Ovary (tissue), 3 donors: Measurements from ENCODE around the gene DGUOK.

Source experiments
- EP300 ChIP-seq: sonication (generic); formaldehyde crosslinking; IDR thresholded peaks from one replicate; pipeline ENCODE4 v1.6.1; 2017; ENCODE audit warnings: antibody characterized with exemption
- POLR2A ChIP-seq: fragments of 450-650 bp; IDR thresholded peaks from one replicate; pipeline ENCODE4 v1.6.1; 2017; ENCODE audit warnings: antibody characterized with exemption, mild to moderate bottlenecking, moderate library complexity
- TF ChIP-seq, protein P1 (sequence below), 3 donors: fragments of 450-650 bp in 2 of 3; fragments of 200-600 bp in 1 of 3; IDR thresholded peaks; one replicate each; pipeline versions ENCODE4 v1.5.1 to v1.8.0; 2016 to 2022; ENCODE audit warnings: antibody characterized with exemption in 3 of 3, mild to moderate bottlenecking in 1 of 3
- donor health status: DM: no; HTN: no; CAD: no.

DNA sequence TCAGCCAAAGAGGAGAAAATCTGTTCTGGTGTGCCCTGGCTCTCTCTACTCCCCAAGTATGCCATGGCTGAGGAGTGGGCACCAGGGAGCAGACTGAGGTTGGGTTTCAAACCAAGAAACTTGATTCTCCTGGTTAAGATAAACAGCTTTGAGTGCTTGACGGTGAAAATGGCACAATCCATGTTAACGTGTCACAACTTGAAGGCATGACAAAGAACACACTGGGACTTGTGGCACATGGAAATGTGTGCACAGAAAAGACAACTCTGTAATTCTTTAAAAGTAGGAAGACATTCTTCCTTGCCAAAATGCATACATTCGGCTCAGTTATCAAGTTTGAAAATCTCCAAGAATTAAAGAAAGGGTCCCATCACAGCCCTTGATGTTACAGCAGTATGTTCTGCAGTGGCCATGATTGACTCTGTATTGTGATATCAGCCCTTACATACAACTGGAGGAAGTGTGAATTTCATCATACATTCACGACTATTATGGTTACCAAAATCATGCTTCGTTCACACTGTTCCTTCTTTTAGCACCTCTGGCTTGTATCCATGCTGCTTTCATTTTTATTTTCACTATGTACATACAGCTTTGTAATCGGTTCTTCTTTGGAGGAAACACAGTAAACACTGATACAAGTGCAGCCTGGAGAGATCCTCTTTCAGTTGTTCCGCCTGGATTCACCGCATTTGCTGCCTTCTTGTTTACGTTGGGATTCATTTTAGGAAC, 49.4 kb upstream of the DGUOK start:
- TF ChIP-seq, protein P1, sequence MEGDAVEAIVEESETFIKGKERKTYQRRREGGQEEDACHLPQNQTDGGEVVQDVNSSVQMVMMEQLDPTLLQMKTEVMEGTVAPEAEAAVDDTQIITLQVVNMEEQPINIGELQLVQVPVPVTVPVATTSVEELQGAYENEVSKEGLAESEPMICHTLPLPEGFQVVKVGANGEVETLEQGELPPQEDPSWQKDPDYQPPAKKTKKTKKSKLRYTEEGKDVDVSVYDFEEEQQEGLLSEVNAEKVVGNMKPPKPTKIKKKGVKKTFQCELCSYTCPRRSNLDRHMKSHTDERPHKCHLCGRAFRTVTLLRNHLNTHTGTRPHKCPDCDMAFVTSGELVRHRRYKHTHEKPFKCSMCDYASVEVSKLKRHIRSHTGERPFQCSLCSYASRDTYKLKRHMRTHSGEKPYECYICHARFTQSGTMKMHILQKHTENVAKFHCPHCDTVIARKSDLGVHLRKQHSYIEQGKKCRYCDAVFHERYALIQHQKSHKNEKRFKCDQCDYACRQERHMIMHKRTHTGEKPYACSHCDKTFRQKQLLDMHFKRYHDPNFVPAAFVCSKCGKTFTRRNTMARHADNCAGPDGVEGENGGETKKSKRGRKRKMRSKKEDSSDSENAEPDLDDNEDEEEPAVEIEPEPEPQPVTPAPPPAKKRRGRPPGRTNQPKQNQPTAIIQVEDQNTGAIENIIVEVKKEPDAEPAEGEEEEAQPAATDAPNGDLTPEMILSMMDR (IDR thresholded peaks at IDR 0.05), result no peak
- TF ChIP-seq EP300 (no peak), POLR2A (no peak)
